HL-60/S4 (cell line): ENCODE results near the gene MAP2K5.

Source experiments
- in situ Hi-C: fragments of 300-500 bp; cut with MboI; formaldehyde crosslinking; loops from 2 replicates; pipeline ENCODE4 v1.14.3; 2022; ENCODE audit warnings: low sequenced_read_pairs

MAP2K5 gene

DNA sequence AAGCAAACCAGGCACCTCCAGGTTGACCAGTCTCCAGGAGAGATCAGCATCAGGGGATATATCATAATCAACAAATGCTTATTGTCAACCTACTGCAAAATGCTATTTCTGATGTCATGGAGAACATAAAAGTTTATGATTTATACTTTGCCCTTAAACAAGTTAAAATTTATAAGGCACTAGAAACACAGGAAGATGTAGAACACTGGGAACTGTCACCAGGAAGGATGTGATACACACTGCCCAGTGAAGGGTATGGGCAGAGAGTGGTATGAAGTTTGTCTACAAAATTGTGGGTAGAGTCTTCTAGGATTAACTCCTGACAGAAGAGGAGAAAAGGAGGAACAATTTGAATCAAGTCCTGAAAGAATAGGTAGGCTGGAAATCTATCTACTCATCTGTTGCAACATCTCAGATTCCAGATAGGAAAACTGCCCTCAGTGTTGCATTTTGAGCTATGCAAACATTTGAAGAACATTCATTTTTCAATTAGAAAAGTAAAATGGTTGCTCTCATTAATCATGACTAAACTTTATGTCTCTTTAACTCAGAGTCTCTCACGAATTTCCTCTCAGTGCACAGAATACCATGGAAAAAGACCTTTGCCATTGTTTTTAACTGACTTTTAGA is 176.9 kb downstream of the MAP2K5 start:
- in situ Hi-C loops, result no loop called here

DNA sequence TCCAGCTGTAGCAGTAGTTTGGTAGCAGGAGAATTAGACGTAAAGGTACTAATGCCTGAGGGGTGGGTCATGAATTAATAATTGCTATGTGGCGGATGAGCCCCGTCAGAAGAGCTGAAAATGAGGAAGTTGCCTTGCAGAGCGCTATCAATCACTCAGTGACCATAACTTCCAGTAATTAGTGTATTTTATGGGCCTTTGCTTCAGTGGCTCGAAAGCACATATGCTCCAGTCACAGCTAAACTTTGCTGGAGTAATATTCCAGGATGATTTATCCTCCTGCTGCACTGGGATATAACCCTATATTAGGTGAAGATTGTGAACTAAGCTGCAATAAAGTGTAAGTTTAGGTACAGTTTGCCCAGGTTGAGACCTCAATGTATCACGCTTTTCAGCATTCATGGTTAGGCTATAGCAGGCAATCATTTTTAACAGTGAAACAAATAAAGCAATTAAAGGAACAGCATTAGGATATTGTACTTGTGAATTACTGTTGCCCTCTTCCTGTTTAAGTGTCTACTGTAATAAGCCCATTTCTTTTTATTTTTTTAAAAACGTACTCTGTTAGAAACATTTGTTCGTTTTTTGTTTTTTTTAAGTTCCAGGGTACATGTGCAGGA is 178.2 kb downstream of the MAP2K5 start:
- in situ Hi-C loops, result no loop called here

DNA sequence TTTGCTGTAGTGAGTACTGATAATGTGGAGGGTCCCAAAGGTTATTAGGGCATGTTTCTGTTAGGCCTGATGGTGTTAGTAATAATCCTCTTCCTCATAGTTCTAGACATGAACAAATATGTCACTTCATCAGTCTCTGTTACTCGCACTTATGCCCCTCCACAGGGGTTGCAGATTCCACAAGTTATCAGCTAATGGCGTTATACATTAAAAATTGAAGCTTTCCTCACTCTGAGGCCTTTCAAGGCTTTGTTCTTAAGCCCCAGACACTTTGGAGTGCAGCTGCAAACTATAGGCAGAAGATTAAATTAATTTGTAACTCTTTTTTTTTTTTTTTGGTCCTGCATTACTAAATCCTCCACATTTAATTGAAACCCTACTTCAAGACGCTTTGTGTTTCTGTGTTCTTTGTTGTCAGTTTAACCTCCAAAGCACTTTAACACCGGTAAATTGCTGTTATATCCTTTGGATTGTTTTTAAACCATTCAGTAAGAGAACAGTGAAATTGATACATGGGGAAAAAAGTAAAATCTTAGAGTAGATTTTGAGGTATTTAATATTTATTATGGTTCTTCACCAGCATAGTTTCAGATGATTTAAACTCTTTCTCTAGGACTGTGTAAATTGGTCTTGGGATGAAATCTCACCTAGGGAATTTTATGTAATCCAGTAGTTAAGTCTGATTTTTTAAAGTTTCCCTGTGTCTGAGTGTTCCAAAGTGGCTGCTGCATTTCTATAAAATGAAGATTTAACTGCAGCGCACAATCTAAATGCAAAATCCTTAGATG is 179.7 kb downstream of the MAP2K5 start:
- in situ Hi-C loops, result no loop called here

DNA sequence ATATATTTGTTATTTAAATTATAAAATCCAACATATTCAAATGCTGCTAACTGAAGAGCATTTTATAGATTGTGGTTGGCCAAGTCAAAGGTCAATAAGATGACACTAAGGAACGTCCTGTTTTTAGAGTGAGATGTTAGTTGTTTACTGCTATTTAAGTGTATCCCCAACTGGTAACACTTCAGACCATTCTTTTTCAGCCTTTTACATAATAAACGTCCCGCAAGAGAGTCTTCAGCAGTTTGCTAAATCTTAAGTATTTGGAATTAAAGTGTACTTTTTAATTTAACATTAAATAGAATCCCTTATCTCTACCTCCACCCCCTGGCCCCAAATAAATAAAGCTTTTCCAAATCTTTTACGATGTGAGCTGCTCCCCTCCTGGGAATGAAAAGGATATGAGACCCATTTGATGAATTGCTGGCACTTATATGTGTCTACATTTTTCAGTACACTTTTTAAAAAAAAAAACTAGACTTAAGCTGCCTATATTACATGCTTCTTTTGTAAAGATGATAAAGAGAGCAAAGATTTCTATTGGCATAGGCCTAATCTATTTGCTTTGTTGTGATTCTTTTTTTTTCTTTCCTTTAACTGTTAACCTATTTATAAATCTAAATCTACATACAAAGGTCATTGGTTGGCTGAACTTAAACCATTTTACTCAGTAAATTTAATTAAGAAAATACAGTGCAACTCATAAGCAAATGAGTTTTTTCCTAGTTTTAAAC is 181.0 kb downstream of the MAP2K5 start:
- in situ Hi-C loops, result no loop called here

DNA sequence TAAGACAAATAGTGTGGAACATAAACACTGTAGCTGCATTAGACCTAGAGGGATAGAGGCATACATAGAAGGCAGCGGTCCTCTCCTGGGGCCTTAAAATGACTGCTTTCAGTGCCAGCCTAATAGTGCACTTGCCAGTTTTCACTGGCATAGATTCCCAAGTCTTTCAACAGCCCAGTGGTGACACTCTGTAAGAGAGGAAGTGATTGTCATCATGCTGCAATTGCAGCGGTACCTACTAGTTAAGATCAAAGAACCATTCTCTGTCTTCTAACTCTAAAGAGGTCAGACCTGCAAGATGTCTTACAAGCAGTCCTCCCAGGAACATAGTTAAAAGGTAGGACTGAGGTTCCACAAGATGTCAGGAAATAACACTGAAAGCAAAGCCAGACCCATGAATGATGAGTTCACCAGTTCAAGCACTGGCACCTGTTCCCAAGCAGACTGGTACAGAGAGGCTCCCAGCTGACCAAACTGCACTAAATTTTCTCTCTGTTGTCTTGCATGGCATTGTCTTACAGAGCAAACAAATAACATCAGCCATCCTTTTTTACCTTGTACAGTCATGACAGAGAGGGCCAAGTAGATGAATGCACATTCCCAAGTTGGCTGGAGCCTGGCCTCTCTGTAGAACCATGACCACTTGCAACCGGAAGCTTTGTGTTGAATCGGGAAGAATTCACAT is 182.3 kb downstream of the MAP2K5 start:
- in situ Hi-C loops, result no loop called here

DNA sequence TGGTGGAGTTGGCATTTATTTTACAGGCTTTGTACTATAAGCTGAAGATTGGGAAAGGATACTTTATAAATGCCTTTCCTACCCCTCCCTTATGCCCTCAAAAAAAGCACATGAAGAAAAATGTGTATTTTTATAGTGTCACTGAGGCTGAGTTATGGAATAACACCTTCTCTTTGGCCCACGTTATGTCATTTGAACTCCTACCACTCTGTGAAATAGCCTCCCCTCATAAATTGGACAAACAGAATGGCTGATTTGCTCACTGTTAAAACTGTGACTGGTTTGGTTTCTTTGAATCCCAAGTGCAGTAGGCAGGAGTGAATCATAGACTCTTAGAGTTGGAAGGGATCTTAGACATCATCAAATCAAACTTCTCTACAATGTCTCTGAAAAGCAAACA is 187.6 kb downstream of the MAP2K5 start:
- in situ Hi-C loops, result no loop called here

DNA sequence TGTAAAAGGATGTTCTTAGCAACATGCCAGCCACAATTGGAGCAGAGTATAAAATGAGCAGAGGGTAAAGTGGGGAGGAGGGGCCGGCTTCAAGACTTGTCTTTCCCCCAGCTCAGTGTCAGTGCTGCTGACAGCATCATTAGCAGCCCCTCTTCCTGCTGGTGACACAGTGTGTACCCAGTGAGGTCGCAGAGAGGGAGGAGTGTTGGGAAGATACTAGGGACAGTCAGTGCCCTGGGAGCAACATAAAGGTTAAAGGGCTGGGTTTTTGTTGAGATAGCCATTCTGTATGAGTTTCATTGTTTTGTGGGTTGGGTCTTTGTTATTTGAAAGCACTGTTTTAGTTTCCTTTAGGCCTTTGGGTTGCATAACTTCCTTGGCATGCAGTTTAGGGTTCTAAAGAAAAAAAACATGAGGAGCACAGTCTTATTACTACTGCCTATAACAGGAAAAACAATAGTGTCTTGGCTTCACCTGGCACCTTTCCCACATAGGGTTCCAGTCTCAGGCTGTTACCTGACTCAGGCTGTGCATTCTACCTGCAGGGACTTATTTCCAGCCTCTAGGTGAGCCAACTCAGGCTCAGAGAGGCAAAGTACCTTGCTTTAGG is 188.7 kb downstream of the MAP2K5 start:
- in situ Hi-C loops, result no loop called here

DNA sequence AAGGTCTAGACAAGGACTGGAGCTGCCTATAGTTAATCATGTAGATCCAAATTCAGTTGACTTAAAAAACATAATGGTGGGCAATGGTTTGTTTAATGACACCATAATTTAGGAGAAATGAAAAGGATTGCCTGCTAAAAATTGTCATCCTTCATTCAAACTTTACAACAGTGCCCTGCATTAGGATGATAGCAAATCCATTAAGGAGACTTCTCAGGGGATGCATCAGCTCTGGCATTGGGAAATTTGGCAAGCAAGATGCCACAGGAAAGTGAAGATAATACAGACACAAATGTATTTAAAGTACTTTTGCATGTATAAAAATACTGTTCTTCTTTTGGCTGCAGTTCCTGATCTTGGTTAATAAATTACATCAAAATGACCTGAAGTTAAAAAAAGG is 189.7 kb downstream of the MAP2K5 start:
- in situ Hi-C loops, result no loop called here

DNA sequence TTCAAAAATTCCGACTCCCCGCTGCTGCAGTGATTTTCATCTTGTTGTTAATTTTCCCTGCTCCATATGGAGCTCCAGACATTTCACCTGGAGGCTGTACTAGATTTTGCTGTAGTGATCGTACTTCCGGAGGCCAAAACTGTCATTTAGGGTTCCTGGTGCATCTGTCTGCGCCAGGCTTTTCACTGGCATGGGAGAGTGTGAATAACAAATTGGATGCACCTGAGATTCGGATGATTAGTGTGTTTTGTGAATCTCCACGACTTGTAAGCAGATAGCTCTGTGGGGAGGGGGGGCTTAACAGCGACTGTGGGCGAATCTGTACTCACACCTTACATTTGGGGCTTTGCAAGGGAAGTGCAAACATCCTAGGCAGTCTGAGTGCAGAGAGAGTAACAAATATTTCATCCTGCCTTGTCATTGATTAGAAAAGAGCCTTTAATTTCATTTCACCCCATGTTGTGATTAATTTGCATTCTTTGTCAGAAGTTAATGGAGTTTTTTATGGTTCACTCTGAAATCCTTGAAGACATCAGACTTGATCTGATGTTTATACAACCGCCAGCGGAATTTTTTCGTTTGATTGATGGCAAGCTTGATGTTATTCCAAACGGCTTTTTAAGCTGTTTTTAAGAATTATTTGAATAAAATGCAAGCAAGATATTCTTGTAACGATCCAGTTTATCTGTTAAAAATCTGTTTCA is 190.3 kb downstream of the MAP2K5 start:
- in situ Hi-C loops, result no loop called here

DNA sequence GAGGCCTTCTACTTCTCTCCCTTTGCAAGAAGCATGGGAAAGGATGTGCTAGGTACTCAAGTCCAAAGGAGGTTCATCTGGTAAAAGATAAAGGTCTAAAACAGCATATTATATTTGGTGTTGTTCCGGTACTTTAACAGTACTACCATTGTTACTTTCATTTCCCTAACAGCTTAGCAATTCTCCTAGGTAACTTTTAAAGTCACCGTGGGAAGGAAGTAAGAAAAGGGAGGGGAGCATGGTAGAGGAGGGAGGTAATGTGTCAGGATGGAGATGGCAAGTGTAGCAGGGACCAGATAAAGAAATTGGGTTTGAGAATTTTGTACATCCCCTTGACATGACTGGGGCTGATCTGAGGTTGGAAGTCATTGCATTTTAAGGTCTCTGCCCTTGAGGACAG is 193.4 kb downstream of the MAP2K5 start:
- in situ Hi-C loops, result no loop called here

DNA sequence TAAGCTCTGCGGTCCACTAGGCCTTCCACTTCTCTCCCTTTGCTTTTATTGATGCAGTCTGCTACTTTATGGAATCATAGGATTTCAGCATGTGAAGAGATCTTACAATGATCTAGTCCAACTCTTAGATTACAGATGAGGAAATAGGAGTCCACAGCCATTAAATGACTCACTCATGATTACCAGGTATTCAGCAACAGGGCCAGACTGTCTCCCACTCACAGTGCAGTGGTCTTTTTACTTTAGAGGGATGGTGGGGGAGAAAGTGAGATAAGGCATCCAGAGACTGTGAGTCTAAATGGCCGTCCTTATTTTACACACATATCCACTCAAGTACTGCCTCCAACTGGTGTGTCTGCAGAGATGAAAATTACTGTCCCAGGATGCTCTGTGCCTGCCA is 194.3 kb downstream of the MAP2K5 start:
- in situ Hi-C loops, result no loop called here

DNA sequence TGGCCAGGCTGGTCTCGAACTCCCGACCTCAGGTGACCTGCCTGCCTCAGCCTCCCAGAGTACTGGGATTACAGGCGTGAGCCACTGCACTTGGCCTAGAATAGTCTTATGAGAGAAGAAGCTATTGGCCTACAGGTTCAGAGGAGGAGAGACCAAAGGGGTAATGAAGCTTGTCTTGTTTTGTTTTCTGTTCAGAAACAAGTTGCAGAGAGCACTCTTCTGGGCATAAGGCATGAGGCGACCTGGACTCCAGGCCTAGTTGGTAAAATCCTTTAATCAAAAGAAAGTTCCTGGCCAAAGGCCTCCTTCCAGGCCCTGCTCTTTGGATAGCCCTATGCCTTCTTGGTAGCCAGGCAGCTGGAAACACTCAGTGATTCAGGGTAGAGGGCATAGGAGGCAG is 195.6 kb downstream of the MAP2K5 start:
- in situ Hi-C loops, result no loop called here

DNA sequence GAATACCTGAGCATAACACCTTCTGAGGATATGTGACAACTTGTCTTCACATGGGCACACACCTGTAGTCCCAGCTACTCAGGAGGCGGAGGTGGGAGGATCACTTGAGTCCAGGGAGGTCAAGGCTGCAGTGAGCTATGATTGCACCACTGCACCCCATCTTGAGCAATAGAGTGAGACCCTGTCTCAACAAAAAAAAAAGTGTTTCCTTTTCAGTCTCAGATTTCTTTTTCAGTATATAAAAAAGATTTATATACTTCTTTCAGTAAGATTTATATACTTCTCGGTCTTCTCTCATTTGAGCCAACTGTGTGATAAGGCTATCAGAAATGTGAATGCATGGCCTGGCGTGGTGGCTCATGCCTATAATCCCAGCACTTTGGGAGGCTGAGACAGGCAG is 197.9 kb downstream of the MAP2K5 start:
- in situ Hi-C loops, result no loop called here

DNA sequence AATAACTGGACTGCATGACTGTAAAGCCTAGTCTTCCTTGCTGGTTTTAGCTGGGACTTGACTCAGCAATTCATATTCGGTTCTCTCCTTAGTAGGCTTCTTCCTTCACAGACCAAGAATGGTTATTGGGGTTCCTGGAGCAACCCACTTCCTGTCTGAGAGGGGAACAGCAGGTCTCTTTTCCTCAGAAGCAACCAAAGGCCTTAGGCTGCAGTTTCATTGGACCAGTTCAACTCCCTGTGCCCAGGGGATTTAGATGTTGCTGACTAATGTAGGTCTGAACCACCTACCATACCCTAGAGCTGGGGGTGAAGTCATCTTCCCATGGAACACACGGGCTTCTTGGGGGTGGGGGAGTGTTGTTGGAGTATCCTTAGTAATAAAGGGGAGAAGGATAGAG is 198.8 kb downstream of the MAP2K5 start:
- in situ Hi-C loops, result no loop called here

DNA sequence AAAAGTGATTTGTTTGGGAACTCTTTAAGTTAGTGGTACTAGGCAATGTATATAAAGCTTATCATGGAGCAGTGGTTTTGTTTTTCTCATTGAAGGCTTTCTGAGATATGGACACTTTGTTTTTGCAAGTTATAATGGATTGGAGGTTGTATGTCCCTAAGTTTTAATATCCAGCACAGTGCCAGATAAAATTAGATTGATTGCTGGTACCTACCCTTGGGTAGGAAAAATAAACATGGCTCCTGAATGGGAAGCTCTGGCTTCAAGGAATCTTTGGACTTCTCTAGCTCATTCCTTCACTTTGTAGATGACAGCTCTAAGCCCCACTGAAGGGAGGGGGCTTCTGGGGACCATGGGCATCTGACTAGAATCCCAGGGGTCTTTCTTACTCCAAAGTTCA is 201.1 kb downstream of the MAP2K5 start:
- in situ Hi-C loops, result no loop called here

DNA sequence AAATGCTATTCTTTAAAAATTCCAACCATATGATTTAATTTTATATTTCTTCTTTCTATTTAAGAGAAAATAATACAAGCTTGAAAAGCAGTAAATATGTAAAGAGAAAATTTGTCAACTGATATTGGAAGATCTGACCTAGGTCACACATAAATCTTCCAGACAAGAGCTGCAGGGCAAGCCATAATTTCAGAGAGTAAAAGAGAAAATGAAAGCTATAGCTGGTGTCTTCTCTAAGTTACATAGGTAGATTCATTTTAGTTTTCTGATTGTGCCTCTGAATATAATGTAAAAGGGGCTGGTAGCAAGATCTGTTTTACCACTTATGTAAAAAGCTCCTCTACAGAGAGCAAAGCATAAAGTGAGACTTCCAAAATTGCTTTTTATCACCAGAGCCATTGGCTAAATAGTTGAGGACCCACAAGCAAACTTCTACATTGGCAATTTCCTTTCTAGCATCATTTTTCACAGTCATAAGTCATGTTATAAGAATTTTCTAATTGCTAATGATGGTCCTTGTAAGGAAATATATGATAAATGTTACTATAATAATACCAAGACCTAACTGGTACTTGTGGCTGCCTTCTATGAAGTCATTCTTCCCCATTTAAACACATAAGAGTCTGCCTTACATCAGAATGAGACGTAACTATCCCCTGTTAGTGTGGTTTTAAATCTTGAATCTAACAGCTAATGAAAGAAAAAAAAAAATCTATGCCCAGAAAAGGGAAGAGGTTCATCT is 202.0 kb downstream of the MAP2K5 start:
- in situ Hi-C loops, result no loop called here

DNA sequence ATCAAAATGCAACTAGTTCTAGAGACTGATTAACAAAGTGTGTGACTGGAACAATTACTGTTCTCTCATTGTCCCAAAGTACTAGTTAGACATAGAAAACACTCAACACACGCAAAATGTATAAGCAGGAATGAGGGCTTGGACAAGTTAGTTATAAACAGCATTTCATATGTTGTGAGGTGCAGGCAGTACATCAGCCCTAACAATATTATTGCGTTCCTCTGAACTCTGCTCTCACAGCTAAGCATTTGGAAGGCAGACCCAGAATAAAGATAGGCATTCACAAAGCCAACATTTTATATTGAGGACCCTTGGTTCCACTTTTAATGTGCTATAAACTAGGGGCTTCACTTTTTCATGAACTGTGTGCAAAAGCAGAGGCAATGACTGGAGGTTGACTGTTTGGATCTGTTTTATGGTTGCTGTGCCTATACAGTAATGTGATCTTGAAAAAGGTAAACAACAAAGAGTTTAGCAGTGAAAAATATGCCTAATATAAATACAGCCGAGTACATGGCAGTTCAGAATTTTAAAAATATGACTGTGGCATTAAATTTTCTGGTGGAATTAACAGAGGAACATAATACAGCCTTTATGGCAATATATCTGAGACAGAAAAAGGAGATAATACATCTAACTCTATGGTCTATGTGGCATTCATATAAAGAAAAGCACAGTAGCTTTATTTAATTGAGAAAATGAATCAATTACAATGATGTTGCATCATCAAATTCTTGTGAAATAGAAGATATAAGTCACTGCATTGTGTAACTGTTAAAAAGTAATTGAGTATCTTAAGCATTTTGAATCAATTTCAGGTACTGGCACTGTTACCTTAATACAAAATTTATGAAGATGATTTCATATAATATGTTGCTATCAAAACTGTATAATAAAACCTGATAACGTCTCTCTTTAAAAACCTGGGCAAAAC is 202.8 kb downstream of the MAP2K5 start:
- in situ Hi-C loops, result no loop called here

DNA sequence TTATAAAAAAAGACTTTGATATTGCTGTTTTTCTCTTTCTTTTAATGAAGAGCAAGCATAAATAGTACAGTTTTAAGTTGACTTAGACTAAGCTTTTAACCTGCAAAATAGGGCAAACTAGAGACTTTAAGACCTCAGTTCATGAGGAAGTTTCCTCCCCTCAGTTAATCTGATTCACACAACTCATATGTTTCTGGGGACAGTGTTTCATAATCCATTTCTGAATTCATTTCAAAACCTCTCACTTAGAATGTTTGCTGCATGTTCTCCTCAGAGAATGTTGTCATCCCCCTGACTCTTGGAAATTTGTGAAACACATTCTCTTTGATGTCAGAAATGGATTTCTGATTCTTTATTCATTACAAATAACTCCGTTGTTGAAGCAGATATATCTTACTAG is 203.5 kb downstream of the MAP2K5 start:
- in situ Hi-C loops, result no loop called here
